ENCODE data around the gene RIMS1. TPM values are rescaled to one million over a fixed set of nuclear protein-coding genes. Genes with fewer than 3 reads are reported as not detected.

RIMS1 gene
- total RNA-seq, 1 experiment from 2014 or later = 1.1 TPM

DNA sequence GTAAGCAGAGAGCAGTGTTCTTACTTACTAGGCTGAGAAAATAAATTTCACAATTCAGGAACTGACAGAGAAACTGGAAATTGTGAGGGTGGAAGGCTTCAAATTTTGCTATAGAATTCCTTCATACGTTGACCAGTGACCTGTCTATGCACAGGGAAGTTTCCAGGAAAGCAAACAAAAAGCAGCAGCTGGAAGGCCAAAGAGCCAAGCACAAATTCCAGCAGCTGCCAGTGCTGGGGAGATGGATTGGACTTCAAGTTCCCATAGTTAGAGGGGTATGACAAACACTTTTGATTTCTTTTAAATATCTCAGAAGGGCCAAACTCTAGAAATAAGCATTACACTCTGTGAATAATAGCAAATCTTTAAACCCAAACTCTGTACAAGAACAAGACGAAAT is 436.4 kb downstream of the RIMS1 start:
- POLR2A ChIA-PET = no interaction called here
- CTCF ChIA-PET = interaction anchor here (1.1 kb wide), 1 partner anchor 105 kb away, joined by 3 read pairs; no protein-coding TSS in a partner anchor
- Mint-ChIP-seq H3K36me3 (no peaks in the 10 kb centered on the region), H3K27me3 (ENCODE audit: low read depth) (no peaks in the 10 kb centered on the region), H3K9me3 (no peaks in the 10 kb centered on the region), H3K27ac (no peak overlapping the region), H3K4me1 (peaks cover 5% of the 10 kb centered on the region), H3K4me3 (no peak overlapping the region)
- ATAC-seq = no peak
- DNase-seq (ENCODE audit: low spot score) = no peak
- TF ChIP-seq GRHL2 (CRISPR knock-in tag; IDR thresholded peaks at IDR 0.05; ENCODE audit: insufficient replicate concordance, severe bottlenecking) (no peak), ATF1 (CRISPR knock-in tag; IDR thresholded peaks at IDR 0.05) (no peak), ZNF671 (CRISPR knock-in tag; IDR thresholded peaks at IDR 0.05) (no peak)
- TF ChIP-seq, protein P1, sequence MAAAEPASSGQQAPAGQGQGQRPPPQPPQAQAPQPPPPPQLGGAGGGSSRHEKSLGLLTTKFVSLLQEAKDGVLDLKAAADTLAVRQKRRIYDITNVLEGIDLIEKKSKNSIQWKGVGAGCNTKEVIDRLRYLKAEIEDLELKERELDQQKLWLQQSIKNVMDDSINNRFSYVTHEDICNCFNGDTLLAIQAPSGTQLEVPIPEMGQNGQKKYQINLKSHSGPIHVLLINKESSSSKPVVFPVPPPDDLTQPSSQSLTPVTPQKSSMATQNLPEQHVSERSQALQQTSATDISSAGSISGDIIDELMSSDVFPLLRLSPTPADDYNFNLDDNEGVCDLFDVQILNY (CRISPR knock-in tag; IDR thresholded peaks at IDR 0.05) = no peak

DNA sequence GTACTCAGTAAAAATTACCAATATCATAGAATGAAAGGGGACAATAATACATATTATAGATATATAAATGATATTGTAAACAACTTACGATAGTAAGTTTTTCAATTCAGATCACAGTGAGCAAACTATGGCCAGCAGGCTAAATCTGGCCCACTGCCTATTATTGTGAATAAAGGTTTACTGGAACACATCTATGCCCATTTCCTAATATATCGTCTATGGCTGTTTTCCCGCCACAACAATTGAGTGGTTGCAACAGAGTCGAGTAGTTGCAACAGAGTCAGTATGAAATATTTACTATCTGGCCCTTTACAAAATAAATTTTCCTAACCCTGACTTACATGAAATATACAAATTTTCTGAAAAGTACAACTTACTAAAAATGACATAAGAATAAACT is 438.2 kb downstream of the RIMS1 start:
- CTCF ChIA-PET = no interaction called here
- no peak overlapping the region for H3K4me3 Mint-ChIP-seq
- no peaks in the 10 kb centered on the region for H3K9me3 Mint-ChIP-seq
- peaks cover 5% of the 10 kb centered on the region for H3K4me1 Mint-ChIP-seq
- no peaks in the 10 kb centered on the region for H3K36me3 Mint-ChIP-seq
- TF ChIP-seq ZNF232 (CRISPR knock-in tag; IDR thresholded peaks at IDR 0.05) (no peak), NR2C2 (CRISPR knock-in tag; IDR thresholded peaks at IDR 0.05) (no peak), ZNF425 (CRISPR knock-in tag; conservative IDR thresholded peaks at IDR 0.05) (no peak), JAZF1 (CRISPR knock-in tag; IDR thresholded peaks at IDR 0.05) (no peak), SOX15 (CRISPR knock-in tag; IDR thresholded peaks at IDR 0.05) (no peak), GABPB1 (CRISPR knock-in tag; IDR thresholded peaks at IDR 0.05) (no peak), AFF4 (CRISPR knock-in tag; IDR thresholded peaks at IDR 0.05; ENCODE audit: borderline replicate concordance) (no peak), RELA (CRISPR knock-in tag; IDR thresholded peaks at IDR 0.05; ENCODE audit: borderline replicate concordance) (no peak), GTF2I (CRISPR knock-in tag; conservative IDR thresholded peaks at IDR 0.05) (no peak), ZNF219 (CRISPR knock-in tag; IDR thresholded peaks at IDR 0.05; ENCODE audit: borderline replicate concordance) (no peak), NFE2L1 (CRISPR knock-in tag; IDR thresholded peaks at IDR 0.05) (no peak)
- TF ChIP-seq, protein P2, sequence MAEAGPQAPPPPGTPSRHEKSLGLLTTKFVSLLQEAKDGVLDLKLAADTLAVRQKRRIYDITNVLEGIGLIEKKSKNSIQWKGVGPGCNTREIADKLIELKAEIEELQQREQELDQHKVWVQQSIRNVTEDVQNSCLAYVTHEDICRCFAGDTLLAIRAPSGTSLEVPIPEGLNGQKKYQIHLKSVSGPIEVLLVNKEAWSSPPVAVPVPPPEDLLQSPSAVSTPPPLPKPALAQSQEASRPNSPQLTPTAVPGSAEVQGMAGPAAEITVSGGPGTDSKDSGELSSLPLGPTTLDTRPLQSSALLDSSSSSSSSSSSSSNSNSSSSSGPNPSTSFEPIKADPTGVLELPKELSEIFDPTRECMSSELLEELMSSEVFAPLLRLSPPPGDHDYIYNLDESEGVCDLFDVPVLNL (CRISPR knock-in tag; IDR thresholded peaks at IDR 0.05; ENCODE audit: borderline replicate concordance, low read depth) = no peak
- TF ChIP-seq, protein P3, sequence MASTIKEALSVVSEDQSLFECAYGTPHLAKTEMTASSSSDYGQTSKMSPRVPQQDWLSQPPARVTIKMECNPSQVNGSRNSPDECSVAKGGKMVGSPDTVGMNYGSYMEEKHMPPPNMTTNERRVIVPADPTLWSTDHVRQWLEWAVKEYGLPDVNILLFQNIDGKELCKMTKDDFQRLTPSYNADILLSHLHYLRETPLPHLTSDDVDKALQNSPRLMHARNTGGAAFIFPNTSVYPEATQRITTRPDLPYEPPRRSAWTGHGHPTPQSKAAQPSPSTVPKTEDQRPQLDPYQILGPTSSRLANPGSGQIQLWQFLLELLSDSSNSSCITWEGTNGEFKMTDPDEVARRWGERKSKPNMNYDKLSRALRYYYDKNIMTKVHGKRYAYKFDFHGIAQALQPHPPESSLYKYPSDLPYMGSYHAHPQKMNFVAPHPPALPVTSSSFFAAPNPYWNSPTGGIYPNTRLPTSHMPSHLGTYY (CRISPR knock-in tag; IDR thresholded peaks at IDR 0.05) = no peak
- TF ChIP-seq, protein P4, sequence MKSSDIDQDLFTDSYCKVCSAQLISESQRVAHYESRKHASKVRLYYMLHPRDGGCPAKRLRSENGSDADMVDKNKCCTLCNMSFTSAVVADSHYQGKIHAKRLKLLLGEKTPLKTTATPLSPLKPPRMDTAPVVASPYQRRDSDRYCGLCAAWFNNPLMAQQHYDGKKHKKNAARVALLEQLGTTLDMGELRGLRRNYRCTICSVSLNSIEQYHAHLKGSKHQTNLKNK (CRISPR knock-in tag; IDR thresholded peaks at IDR 0.05) = no peak
- TF ChIP-seq, protein P5, sequence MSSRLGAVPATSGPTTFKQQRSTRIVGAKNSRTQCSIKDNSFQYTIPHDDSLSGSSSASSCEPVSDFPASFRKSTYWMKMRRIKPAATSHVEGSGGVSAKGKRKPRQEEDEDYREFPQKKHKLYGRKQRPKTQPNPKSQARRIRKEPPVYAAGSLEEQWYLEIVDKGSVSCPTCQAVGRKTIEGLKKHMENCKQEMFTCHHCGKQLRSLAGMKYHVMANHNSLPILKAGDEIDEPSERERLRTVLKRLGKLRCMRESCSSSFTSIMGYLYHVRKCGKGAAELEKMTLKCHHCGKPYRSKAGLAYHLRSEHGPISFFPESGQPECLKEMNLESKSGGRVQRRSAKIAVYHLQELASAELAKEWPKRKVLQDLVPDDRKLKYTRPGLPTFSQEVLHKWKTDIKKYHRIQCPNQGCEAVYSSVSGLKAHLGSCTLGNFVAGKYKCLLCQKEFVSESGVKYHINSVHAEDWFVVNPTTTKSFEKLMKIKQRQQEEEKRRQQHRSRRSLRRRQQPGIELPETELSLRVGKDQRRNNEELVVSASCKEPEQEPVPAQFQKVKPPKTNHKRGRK (CRISPR knock-in tag; IDR thresholded peaks at IDR 0.05; ENCODE audit: borderline replicate concordance) = no peak
- ATAC-seq (no peak), DNase-seq (ENCODE audit: low spot score) (no peak)
- H3K27ac Mint-ChIP-seq = no peak overlapping the region
- no peaks in the 10 kb centered on the region for H3K27me3 Mint-ChIP-seq (ENCODE audit: low read depth)
- POLR2A ChIA-PET = no interaction called here

Measured in WTC11 (cell line).